NCI-H2227 treated with DMSO at 0.1 percent for 48 hours (cell line): ENCODE data around the gene PRKX.
"Not testable (repeated sequence)": the region's sequence is repeated elsewhere in the genome, so short reads cannot be mapped to it uniquely, and the experiment has no call there.

Experiments
- DNase-seq: peaks from one replicate; lab custom pipeline; 2025; lab: John Stamatoyannopoulos, UW

PRKX gene

GRCh38 chrX:3713225-3713936 is at the start of gene PRKX:
Gene PRKX, minus strand, starts transcription at chrX:3713649. Its CDS starts 396 bp downstream, at chrX:3713253.
- DNase-seq, result peak; percentile 22

DNA sequence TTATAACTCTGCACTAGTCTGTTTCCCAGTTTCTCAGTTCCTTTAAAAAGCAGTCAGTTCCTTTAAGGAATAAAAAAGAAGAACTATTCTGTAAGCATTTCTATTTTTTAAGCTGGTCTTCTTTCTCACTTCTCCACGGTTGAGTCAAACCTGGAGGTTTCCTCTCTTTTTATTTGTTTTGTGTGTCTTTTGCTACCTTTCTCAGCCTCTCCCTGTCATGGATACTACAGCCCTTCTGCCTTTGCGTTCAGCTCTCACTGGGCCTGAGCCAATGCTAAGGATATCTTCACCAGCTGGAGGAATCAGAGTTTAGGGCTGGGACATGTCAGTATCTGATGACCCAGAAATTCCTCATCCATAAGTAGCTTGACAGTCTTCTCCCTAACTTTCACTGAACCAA is 49.7 kb upstream of the PRKX start:
- DNase-seq, result no peak

GRCh38 chrX:3757510-3758025 is 44.1 kb upstream of the PRKX start:
- no peak for DNase-seq

GRCh38 chrX:3748052-3748559 is 34.7 kb upstream of the PRKX start:
- DNase-seq, result no peak

DNA sequence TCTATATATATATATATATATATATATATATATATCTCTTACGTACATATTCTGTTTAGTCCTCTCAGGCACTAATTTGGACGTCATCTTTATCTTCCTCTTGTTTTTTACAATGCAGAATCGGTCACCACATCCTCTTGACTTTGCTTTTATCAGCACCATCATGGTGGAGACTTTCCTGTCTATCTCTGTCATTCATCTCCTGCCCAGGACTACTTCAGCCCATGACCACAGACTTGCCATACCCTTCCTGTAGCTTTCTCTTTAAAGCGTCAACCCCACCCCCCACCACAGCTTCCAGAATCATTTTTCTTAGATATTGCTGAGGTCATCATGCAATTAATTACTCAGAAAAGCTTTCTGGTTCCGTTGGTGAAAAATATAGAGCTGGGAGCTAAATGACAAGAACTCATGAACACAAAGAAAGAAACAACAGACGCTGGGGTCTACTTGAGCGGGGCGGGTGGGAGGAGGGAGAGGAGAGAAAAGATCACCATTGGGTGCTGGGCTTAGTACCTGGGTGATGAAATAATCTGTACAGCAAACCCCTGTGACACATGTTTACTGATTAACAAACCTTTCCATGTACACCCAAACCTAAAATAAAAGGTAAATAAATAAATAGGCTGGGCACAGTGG is 30.5 kb upstream of the PRKX start:
- no peak for DNase-seq

- not testable (repeated sequence) for DNase-seq
Measured at GRCh38 chrX:3740946-3741345, 27.5 kb upstream of the PRKX start.

- DNase-seq, result no peak
Measured at GRCh38 chrX:3738509-3738908, 25.1 kb upstream of the PRKX start.

GRCh38 chrX:3736536-3736935 is 23.1 kb upstream of the PRKX start:
- not testable (repeated sequence) for DNase-seq

GRCh38 chrX:3735891-3736290 is 22.4 kb upstream of the PRKX start:
- not testable (repeated sequence) for DNase-seq

DNA sequence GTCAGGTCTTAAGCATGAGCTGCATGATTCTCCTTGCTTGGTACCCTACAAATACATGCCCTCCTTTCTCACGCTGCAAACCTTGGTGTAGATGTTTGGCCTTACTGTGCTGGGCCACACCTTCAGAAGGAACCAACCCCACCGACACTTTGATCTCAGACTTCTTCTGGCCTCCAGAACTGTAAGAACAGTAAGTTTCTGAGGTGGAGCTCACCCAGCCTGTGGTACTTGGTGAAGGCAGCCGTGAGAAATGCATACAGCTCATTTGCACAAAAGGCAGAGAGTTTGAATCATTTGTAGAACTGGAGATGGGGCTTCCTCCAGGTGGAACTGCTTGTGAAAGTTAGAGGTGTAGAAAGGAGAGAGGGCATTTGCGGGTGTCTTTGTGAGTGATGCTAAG is 21.0 kb upstream of the PRKX start:
- not testable (repeated sequence) for DNase-seq

DNA sequence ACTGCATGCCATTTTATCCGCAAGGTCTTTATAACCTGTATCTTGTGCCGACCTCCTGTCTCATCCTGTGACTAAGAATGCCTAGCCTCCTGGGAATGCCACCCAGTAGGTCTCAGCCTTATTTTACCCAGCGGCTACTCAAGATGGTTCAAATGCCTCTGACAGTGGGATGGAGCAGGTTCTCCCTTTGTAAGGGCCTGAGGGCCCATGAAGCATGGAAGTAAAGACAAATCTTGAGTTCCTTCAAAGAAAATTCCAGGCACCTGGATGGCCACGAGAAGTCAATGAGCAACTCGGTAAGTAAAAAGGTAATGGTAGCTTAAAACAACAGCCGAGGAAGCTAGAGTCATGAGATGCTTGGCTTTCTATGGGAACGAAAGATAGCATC is 19.6 kb upstream of the PRKX start:
- DNase-seq, result no peak

DNA sequence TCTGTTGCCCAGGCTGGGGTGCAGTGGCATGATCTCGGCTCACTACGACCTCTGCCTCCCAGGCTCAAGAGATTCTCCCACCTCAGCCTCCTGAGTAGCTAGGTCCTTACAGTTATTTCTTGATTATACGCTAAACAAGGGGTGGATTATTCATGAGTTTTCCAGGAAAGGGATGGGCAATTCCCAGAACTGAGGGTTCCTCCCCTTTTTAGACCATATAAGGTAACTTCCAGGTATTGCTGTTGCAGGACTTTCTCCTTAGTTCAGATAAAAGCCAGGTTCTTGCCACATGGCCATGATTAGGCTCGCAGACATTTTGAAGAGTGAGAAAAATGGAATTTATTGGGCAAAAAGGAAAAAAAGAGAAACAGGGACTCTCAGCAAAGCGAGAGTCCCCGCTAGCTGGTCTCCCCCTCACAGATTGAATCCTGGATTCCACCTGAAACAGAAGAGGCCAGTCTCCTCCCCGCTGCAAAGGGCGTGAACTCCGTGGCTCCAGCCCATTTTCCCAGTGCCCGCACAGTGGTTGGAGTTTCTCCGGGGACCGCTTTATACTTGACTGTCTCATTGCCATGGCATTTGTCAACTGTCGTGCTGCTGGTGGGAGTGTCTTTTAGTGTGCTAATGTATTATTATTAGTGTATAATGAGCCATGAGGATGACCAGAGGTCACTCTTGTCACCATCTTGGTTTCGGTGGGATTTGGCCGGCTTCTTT is 19.0 kb upstream of the PRKX start:
- not testable (repeated sequence) for DNase-seq

DNA sequence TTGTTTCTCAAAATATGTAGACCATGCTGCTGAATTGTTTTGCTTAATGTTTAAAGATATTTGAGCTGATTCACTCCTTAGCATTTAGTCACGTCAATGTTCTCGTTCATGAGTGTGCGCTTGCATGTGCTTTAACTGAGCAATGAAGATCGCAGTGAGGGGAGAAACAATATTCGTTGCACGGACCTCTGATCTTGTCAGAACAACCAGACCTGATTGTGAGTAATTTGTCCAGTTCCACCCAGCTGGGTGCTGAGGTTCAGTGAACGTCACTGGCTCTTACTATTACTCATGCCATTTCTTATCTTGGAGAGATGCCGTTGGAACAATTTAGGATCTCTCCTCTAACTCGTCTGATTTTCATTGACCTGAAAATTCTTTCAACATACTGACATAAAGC is 15.0 kb upstream of the PRKX start:
- no peak for DNase-seq

DNA sequence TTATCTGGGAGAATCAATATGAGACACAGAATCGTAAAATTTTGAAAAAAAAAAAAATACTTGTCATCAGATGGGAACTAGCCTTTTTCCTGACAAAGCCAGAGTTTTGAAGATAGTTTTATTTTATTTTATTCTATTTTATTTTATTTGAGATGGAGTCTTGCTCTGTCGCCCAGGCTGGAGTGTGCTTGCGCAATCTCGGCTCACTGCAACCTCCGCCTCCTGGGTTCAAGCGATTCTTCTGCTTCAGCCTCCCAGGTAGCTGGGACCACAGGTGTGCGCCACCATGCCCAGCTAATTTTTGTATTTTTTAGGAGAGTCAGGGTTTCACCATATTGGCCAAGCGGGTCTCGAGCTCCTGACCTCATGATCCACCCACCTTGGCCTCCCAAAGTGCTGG is 10.0 kb upstream of the PRKX start:
- not testable (repeated sequence) for DNase-seq

DNA sequence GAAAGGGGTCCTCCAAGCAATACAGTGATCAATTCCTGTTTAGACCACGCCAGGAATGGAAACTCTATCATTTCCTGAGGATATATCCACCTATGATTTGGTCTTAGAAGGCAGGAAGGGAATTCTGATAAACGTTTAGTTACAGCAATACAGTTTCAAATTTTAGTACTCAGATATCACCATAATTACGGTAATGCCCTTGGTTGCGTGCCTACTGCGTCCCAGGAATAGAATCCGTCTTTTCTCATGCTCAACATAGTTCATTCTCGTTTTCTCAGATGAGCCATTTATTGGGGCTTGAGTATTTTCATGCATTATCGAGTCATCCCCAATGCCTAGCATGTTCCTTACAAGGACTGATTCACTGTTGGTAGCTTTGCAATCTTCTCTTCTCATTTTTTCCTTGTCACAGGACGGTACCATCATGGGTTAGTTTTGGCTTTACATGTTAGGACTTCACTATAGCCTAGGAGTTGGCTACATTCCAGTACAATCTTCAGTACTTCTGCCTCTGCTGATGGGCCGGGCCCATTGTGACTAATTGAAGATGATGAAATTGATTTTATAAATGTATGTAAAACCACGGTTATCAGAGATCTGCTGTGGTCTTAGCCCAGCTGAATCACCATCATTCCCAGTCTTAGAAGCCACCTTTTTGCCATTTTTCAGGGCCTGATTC is 4.4 kb upstream of the PRKX start:
- DNase-seq, result no peak

DNA sequence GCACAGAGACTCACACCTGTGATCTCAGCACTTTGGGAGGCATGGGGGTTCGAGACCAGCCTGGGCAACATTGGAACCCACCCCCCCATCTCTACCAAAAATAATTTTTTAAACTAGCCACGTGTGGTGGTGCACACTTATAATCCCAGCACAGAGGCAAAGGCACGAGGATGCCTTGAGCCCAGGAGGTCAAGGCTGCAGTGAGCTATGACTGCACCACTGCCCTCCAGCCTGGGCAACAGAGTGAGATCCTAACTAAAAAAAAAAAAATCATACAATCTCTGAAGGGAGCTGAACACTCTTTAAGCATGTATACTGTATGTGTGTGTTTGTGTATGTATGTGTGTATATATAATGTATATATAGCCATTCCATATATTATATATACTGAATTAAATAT is 2.5 kb upstream of the PRKX start:
- no peak for DNase-seq

- not testable (repeated sequence) for DNase-seq
Measured at GRCh38 chrX:3714706-3715479, 1.4 kb upstream of the PRKX start.

DNA sequence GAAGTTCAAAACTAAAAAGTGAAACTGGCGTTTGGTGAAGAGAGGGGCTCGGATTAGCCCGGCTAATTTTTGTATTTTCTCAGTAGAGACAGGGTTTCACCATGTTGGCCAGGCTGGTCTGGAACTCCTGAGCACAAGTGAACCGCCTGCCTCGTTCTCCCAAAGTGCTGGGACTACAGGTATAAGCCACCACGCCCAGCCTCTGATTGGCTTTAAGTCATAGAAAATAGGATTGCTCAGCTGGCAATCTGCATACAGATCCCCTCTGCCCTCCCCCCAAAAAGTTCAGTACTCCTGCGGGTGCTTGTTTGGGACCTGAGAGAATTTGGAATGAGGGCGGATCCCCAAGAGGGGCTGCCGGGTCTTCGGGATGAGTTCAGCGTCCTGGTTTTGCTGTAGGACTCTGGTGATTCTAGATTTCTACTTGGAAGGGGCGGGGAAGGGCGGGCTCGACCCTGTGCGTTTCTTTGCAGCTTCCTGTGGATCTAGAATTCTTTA is 537 bp upstream of the PRKX start:
- no peak for DNase-seq

DNA sequence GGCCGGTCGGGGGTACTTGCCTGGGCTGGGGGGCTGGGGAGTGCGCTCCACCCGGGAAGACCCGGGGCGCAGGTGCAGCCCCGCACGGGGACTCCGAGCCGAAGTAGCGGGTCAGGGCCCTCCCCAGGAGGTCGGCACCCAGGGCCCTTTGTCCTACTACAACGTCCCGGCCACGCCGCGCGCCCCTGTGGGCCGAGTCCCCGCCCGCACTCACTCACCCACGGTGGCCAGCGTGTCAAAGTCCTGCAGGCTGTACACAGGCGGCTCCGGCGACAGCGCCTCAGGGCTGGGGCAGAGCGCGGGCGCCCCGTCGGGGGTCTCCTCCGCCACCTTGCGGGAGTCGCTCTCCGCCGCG is 602 bp downstream of the PRKX start:
- DNase-seq, result no peak

DNA sequence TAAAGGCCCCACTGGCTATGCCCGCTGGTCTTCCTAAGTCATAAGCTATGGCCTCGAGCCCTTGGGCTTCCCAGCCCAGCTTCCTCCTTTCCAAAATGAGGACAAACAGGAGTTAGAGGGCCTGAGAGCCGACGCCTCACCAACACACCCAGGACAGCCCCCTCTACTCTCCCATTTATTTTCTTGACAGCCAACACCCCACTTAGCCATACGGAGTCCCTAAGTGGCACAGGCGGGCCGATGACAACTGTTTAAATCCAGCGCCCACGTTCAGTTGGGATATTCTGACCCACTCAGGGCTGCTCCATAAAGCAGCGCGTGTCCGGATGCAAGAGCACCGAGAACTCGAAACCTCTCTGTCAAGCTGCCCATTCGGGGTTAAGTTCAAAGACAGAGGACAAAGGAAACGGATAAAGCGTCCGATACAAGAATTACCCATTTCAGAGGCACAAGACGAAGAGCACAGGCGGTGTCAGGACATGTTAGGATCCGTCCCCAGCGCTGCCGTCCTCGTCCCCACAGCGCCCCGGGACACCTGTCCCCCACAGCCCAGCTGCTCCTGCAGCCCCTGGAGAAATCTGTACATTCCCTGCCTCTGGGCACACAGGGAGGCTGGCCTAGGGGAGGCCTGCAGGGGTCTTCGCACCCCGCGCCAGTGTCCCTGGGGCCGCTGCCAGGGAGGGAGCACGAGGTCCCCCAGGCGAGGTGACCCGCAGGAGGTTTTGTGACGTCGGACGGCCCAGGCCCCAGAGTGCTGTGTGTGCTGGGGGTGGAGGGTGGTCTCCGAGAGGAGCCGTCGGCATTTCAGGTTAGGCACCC is 1.2 kb downstream of the PRKX start:
- DNase-seq, result no peak
